GM18519 (cell line): ENCODE data around the gene KRTAP10-4.
"Not testable (repeated sequence)": the region's sequence is repeated elsewhere in the genome, so short reads cannot be mapped to it uniquely, and the experiment has no call there.

Source experiments
- ATAC-seq: cut with Tn5 transposase; IDR thresholded peaks from one replicate; pipeline ENCODE4 v1.9.1; 2021; ENCODE audit warnings: mild to moderate bottlenecking, moderate library complexity; ENCODE audit not compliant: unreplicated experiment, low FRiP score

KRTAP10-4 gene

GRCh38 chr21:44555200-44555875 lies 18.2 kb upstream of the KRTAP10-4 start:
- no peak for ATAC-seq

- no peak for ATAC-seq
Observed at GRCh38 chr21:44556879-44557278, 16.6 kb upstream of the KRTAP10-4 start.

- no peak for ATAC-seq
Observed at GRCh38 chr21:44557491-44558328, 15.8 kb upstream of the KRTAP10-4 start.

GRCh38 chr21:44558329-44558675 lies 15.2 kb upstream of the KRTAP10-4 start:
- ATAC-seq, result not testable (repeated sequence)

GRCh38 chr21:44558695-44559094 lies 14.8 kb upstream of the KRTAP10-4 start, which contains the start of gene KRTAP10-3:
Gene KRTAP10-3, minus strand, starts transcription at chr21:44558795. Its CDS starts 80 bp downstream, at chr21:44558715.
- no peak for ATAC-seq

- no peak for ATAC-seq
Observed at GRCh38 chr21:44564099-44564498, 9.4 kb upstream of the KRTAP10-4 start.

GRCh38 chr21:44564886-44565598 lies 8.5 kb upstream of the KRTAP10-4 start:
- no peak for ATAC-seq

- ATAC-seq, result no peak
Observed at GRCh38 chr21:44566403-44566802, 7.1 kb upstream of the KRTAP10-4 start.

- ATAC-seq, result no peak
Observed at GRCh38 chr21:44567481-44568171, 5.9 kb upstream of the KRTAP10-4 start.

- ATAC-seq, result no peak
Observed at GRCh38 chr21:44568261-44568660, 5.3 kb upstream of the KRTAP10-4 start.

GRCh38 chr21:44568667-44569556 lies 4.6 kb upstream of the KRTAP10-4 start:
- ATAC-seq, result no peak

GRCh38 chr21:44569861-44570517 lies 3.5 kb upstream of the KRTAP10-4 start:
- no peak for ATAC-seq

- ATAC-seq, result no peak
Observed at GRCh38 chr21:44571296-44571695, 2.2 kb upstream of the KRTAP10-4 start.

GRCh38 chr21:44571844-44572782 lies 1.4 kb upstream of the KRTAP10-4 start:
- ATAC-seq, result no peak

- ATAC-seq, result no peak
Observed at GRCh38 chr21:44572959-44573583, 458 bp upstream of the KRTAP10-4 start.

- ATAC-seq, result no peak
Observed at GRCh38 chr21:44574457-44575306, 1.2 kb downstream of the KRTAP10-4 start.
